Endothelial cell of umbilical vein (primary cell): ENCODE results near the gene POLR2B. TPM values are rescaled to one million over a fixed set of nuclear protein-coding genes. Genes with fewer than 3 reads are reported as not detected.

Source experiments
- BruUV-seq: library from RNA; stranded (reverse); fragments of 400-500 nt; replicated peaks from 2 replicates; lab custom pipeline; 2021; lab: Mats Ljungman, UMichigan
- CTCF ChIA-PET: fragments of 300-600, 350-600 bp; sonication (Branson Sonifier 250); formaldehyde crosslinking; loops from one replicate; lab custom pipeline; 2021; ENCODE audit warnings: antibody characterized with exemption, inconsistent platforms; lab: Charles Lee
- POLR2A ChIA-PET: fragments of 300-600, 350-600 bp; sonication (Branson Sonifier 250); formaldehyde crosslinking; loops from one replicate; lab custom pipeline; 2021; ENCODE audit warnings: antibody characterized with exemption, inconsistent platforms; lab: Charles Lee
- DNase-seq: peaks from one replicate; pipeline ENCODE4 v3.0.0-alpha.2; 2011; ENCODE audit warnings: low read depth, low spot score
- FAIRE-seq: peaks from 2 replicates; lab custom pipeline; 2011; peaks lifted over from hg19 to GRCh38; lab: Jason Lieb, UNC
- H2AFZ ChIP-seq: 2 replicates; pipeline ENCODE4 v1.6.0; 2012; ENCODE audit warnings: low read depth, low read length, control low read depth, inconsistent platforms
- H3K27ac ChIP-seq: 2 replicates; pipeline ENCODE4 v1.5.1; 2011; ENCODE audit warnings: low read depth, mild to moderate bottlenecking, control low read depth, low read length, moderate library complexity; ENCODE audit not compliant: insufficient read depth
- H3K27me3 ChIP-seq, 2 experiments: 2 replicates each; pipeline versions ENCODE4 v1.6.0 to v1.6.1; 2011; ENCODE audit warnings: low read length in 2 of 2, mixed read lengths in 1 of 2; ENCODE audit not compliant: control insufficient read depth in 2 of 2, insufficient read depth in 2 of 2
- H3K36me3 ChIP-seq, 2 experiments: 2 replicates in 1 of 2; 3 replicates in 1 of 2; pipeline ENCODE4 v1.5.1; 2011; ENCODE audit warnings: low read length in 2 of 2, mild to moderate bottlenecking in 1 of 2, moderate library complexity in 1 of 2; ENCODE audit not compliant: control insufficient read depth in 2 of 2, insufficient read depth in 2 of 2; ENCODE audit errors: extremely low read depth in 1 of 2
- H3K4me1 ChIP-seq: 3 replicates; pipeline ENCODE4 v1.5.1; 2011; ENCODE audit warnings: mild to moderate bottlenecking, low read length; ENCODE audit not compliant: control insufficient read depth, insufficient read depth; ENCODE audit errors: extremely low read depth
- H3K4me2 ChIP-seq: 2 replicates; pipeline ENCODE4 v1.6.1; 2011; ENCODE audit warnings: low read length, control low read depth, mixed read lengths; ENCODE audit not compliant: insufficient read depth
- H3K4me3 ChIP-seq, 3 experiments: fragments of 200-600 bp in 1 of 3; sonication (generic), shearing (Covaris generic) in 1 of 3; replicated peaks in 1 of 3; 2 replicates each; pipeline ENCODE4 v1.5.1; 2011 to 2016; ENCODE audit warnings: control low read depth in 3 of 3, low read length in 3 of 3, mild to moderate bottlenecking in 2 of 3, inconsistent platforms in 1 of 3, low read depth in 1 of 3, moderate library complexity in 1 of 3; ENCODE audit not compliant: insufficient read depth in 1 of 3
- H3K79me2 ChIP-seq: 2 replicates; pipeline ENCODE4 v1.6.0; 2012; ENCODE audit warnings: low read length, inconsistent platforms; ENCODE audit not compliant: control insufficient read depth, insufficient read depth
- H3K9ac ChIP-seq: replicated peaks from 2 replicates; pipeline ENCODE3; 2011; ENCODE audit warnings: low read length, control low read depth; ENCODE audit not compliant: insufficient read depth; ENCODE audit errors: extremely low read depth
- H3K9me1 ChIP-seq: replicated peaks from 3 replicates; pipeline ENCODE4 v1.6.0; 2011; ENCODE audit warnings: mild to moderate bottlenecking, low read length; ENCODE audit not compliant: control insufficient read depth, insufficient read depth; ENCODE audit errors: extremely low read depth
- H3K9me3 ChIP-seq: replicated peaks from 2 replicates; pipeline ENCODE4 v1.5.1; 2012; ENCODE audit warnings: low read length, inconsistent platforms; ENCODE audit not compliant: control insufficient read depth, insufficient read depth
- H4K20me1 ChIP-seq: replicated peaks from 2 replicates; pipeline ENCODE3; 2011; ENCODE audit warnings: mild to moderate bottlenecking, low read length; ENCODE audit not compliant: control insufficient read depth, insufficient read depth; ENCODE audit errors: extremely low read depth
- CTCF ChIP-seq, 2 donors: IDR thresholded peaks; 1 replicate in 1 of 2; 2 replicates in 1 of 2; pipeline ENCODE4 v1.5.1; 2011; ENCODE audit warnings: low read length in 2 of 2, mild to moderate bottlenecking in 2 of 2, moderate library complexity in 2 of 2, control low read depth in 1 of 2, inconsistent platforms in 1 of 2, low read depth in 1 of 2; ENCODE audit not compliant: insufficient read depth in 1 of 2; ENCODE audit errors: extremely low read depth in 1 of 2
- EZH2 ChIP-seq: IDR thresholded peaks from 2 replicates; pipeline ENCODE4 v1.6.1; 2012; ENCODE audit warnings: borderline replicate concordance, low read depth, mild to moderate bottlenecking, moderate library complexity, low read length, inconsistent platforms; ENCODE audit not compliant: severe bottlenecking
- FOS ChIP-seq: IDR thresholded peaks from 2 replicates; pipeline ENCODE4 v1.6.1; 2011; ENCODE audit warnings: mild to moderate bottlenecking, low read length, moderate library complexity, borderline replicate concordance; ENCODE audit not compliant: insufficient read depth
- GATA2 ChIP-seq: IDR thresholded peaks from 2 replicates; pipeline ENCODE4 v1.7.0; 2011; ENCODE audit warnings: low read depth, mild to moderate bottlenecking, moderate library complexity, mixed read lengths, low read length; ENCODE audit not compliant: insufficient read length, insufficient read depth
- JUN ChIP-seq: IDR thresholded peaks from 2 replicates; pipeline ENCODE4 v1.6.1; 2011; ENCODE audit warnings: borderline replicate concordance, low read depth; ENCODE audit not compliant: insufficient read length, insufficient read depth
- MAX ChIP-seq: IDR thresholded peaks from 2 replicates; pipeline ENCODE4 v1.6.1; 2011; ENCODE audit not compliant: insufficient read depth, insufficient read length
- MYC ChIP-seq: IDR thresholded peaks from one replicate; pipeline ENCODE4 v1.6.1; 2011; ENCODE audit warnings: mild to moderate bottlenecking, low read depth, low read length
- POLR2A ChIP-seq: IDR thresholded peaks from 2 replicates; pipeline ENCODE4 v1.6.1; 2012; ENCODE audit warnings: low read depth, mild to moderate bottlenecking, control low read depth, low read length
- POLR2AphosphoS5 ChIP-seq: IDR thresholded peaks from 2 replicates; pipeline ENCODE4 v1.6.1; 2012; ENCODE audit warnings: low read depth, mild to moderate bottlenecking, control low read depth, low read length, moderate library complexity; ENCODE audit not compliant: insufficient read depth
- dilution Hi-C: fragments of 300-500 bp; cut with MboI; formaldehyde crosslinking; loops from one replicate; pipeline ENCODE4 v1.15.0; 2019; ENCODE audit warnings: low sequenced_read_pairs; ENCODE audit not compliant: extremely low pct_ligation_motif_present
- intact Hi-C: fragments of 100-400 bp; cut with micrococcal nuclease; formaldehyde crosslinking; loops from one replicate; pipeline ENCODE4 v1.10.0; 2022
- polyA plus RNA-seq, 4 experiments: library from polyadenylated mRNA; depleted of rRNA in 3 of 4; stranded (reverse) in 3 of 4; unstranded in 1 of 4; fragments of >200 nt; gene quantifications; 2 replicates each; pipeline versions ENCODE4 v1.2.1 to v1.2.3, GENCODE V29; 2011 to 2012; ENCODE audit warnings: missing spikeins in 1 of 4
- total RNA-seq: library from RNA; stranded (reverse); gene quantifications from 2 replicates; pipeline ENCODE4 v1.2.3, GENCODE V29; 2021

The POLR2B gene
- total and polyA plus RNA-seq, 2 donors (not counting 3 experiments of a cell fraction or from before 2014, with no cell fraction given): 75.5 to 148 TPM

GRCh38 chr4:57044279-57044678, 65.6 kb downstream of the POLR2B start:
- ChIA-PET POLR2A (no interaction called here), CTCF (interaction anchor here (3.7 kb wide), 1 partner anchor 119 kb away, joined by 16 read pairs; no protein-coding TSS in a partner anchor)
- H2AFZ ChIP-seq: no peak overlapping the region
- dilution Hi-C loops: no loop called here
- no peak for TF ChIP-seq FOS
- no peak for TF ChIP-seq CTCF (IDR thresholded peaks at IDR 0.05; ENCODE audit: extremely low read depth in 1 of 2, insufficient read depth in 1 of 2, low read depth in 1 of 2, low read length in 2 of 2)
- no peak for TF ChIP-seq MYC
- TF ChIP-seq JUN: no peak
- no peak for TF ChIP-seq MAX
- TF ChIP-seq POLR2A: no peak
- no peaks in the 10 kb centered on the region for H3K27me3 ChIP-seq
- no peaks in the 10 kb centered on the region for H3K9me3 ChIP-seq
- H3K79me2 ChIP-seq: peaks cover 46% of the 10 kb centered on the region
- no peak overlapping the region for H3K27ac ChIP-seq
- H3K4me2 ChIP-seq: no peak overlapping the region
- peaks cover 32% of the 10 kb centered on the region for H3K4me1 ChIP-seq
- H3K36me3 ChIP-seq: peaks cover 0 to 17% of the 10 kb centered on the region in 2 experiments
- BruUV-seq: no TSS peak
- H3K4me3 ChIP-seq: no peak overlapping the region
- DNase-seq (no peak), FAIRE-seq (no peak)
- no peak overlapping the region for H3K9ac ChIP-seq
- no peaks in the 10 kb centered on the region for H3K9me1 ChIP-seq
- no peaks in the 10 kb centered on the region for H4K20me1 ChIP-seq
- intact Hi-C loops: no loop called here

- H3K36me3 ChIP-seq: peaks cover 0 to 12% of the 10 kb centered on the region in 2 experiments
- intact Hi-C loops: no loop called here
- H3K4me1 ChIP-seq: peaks cover 39% of the 10 kb centered on the region
- no peak overlapping the region for H3K9ac ChIP-seq
- TF ChIP-seq FOS (no peak), POLR2A (no peak), GATA2 (no peak), MYC (no peak), JUN (no peak), EZH2 (no peak), MAX (no peak), CTCF (IDR thresholded peaks at IDR 0.05; ENCODE audit: extremely low read depth in 1 of 2, insufficient read depth in 1 of 2, low read depth in 1 of 2, low read length in 2 of 2) (no peak), POLR2AphosphoS5 (no peak)
- ChIA-PET POLR2A (no interaction called here), CTCF (no interaction called here)
- no peaks in the 10 kb centered on the region for H3K27me3 ChIP-seq
- peaks cover 47% of the 10 kb centered on the region for H3K79me2 ChIP-seq
- BruUV-seq: no TSS peak
- dilution Hi-C loops: no loop called here
- H2AFZ ChIP-seq: no peak overlapping the region
- no peaks in the 10 kb centered on the region for H4K20me1 ChIP-seq
- no peak overlapping the region for H3K4me3 ChIP-seq
- no peak overlapping the region for H3K27ac ChIP-seq
- no peaks in the 10 kb centered on the region for H3K9me1 ChIP-seq
- no peaks in the 10 kb centered on the region for H3K9me3 ChIP-seq
- FAIRE-seq (no peak), DNase-seq (no peak)
- H3K4me2 ChIP-seq: no peak overlapping the region
These were observed 66.3 kb downstream of the POLR2B start for GRCh38 chr4:57044996-57045395.
